ENCODE data around the gene CRYAB. TPM values are rescaled to one million over a fixed set of nuclear protein-coding genes. Genes with fewer than 3 reads are reported as not detected.
A peak's percentile ranks its signal among the peaks of the same experiment; 100 is the strongest.

CRYAB gene, protein sequence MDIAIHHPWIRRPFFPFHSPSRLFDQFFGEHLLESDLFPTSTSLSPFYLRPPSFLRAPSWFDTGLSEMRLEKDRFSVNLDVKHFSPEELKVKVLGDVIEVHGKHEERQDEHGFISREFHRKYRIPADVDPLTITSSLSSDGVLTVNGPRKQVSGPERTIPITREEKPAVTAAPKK
- 43.2 TPM for total RNA-seq

DNA sequence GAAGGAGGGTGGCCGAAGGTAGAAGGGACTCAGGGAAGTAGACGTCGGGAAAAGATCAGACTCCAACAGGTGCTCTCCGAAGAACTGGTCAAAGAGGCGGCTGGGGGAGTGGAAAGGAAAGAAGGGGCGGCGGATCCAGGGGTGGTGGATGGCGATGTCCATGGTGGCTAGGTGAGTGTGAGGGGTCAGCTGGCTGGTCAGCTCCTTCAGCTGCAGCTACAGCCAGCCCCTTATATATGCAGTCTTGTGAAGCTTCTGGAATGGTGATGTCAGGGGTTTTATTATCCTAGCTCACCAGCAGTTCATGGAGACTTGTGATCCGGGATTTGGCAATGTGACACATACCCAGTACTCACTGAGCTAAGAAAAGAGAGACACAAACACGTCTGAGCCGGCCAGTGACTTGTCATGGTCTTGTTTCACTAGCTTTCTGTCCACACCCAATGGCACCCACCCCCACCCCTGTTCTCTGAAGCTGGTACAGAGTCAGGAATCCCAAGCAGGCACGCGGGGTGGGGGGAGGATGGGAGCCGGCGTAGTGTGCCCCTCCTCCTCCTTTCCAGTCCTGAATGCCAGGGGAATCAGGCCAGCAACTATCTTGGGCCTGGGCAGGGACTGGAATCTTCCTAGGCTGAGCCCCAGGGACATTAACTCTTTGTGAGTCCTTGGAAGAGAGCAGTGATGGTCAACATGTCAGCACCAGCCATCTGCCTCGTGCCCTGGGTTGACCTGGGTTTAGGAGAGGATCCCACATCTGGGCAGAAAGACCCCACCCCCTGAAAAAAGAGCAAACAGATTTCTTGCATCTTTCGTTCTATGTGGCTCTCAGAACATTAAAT, at the start of gene CRYAB:
Gene CRYAB (minus strand): TSS at position 208 of the 839 bp plus-strand sequence. CDS start 46 bp downstream, at position 162.
- peak; percentile 76 for DNase-seq

DNA sequence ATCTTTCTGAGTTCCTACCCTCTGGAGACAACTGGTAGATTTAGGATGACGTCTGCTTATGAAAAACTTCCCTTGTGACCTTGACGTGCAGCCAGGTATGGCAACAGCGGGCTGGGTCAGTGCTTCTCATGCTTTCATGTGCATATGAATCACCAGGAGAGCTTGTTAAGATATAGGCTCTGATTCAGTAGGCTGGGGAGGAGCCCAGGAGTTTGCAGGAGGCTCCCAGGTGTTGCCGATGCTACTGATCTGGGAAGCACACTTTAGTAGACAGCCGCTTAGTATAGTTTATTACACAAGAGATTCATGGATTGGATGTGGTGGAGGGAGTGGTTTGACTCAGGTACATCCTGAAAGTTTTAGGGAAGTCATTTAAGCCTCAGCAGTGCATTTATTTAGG, 49.3 kb upstream of the CRYAB start:
- DNase-seq: no peak

DNA sequence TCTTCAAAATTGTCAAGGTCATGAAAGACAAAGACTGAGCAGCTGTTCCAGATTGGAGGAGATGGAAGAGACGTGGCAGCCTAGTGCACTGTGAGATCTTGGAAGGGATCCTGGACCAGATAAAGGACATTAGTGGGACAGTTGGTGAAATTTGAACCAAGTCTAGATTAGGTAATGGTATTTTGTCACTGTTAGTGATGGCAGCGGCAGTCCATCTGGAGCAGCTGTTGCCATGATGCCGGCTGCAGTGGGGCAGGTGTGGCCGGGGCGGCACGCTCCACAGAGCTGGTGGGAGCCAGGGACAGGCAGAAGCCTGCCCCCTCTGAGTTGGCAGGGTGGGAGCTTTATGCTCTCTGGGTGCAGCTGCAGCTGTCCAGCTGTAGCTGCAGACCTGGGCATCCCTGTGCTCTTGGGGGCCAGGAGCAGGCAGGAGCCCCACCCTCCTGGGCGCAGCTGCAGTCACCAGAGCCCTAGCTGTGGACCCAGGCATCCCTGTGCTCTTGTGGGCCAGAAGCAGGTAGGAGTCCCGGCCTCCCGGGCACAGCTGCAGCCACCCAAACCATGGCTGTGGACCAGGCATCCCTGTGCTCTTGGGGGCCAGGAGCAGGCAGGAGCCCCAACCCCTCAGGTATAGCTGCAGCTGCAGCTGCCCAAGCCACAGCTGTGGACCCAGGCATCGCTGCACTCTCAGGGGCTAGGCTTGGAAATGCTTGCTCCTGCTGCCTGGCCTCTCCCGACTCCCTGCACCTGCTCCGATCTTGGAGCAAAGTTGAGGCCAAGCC, 46.3 kb upstream of the CRYAB start:
- DNase-seq: no peak

DNA sequence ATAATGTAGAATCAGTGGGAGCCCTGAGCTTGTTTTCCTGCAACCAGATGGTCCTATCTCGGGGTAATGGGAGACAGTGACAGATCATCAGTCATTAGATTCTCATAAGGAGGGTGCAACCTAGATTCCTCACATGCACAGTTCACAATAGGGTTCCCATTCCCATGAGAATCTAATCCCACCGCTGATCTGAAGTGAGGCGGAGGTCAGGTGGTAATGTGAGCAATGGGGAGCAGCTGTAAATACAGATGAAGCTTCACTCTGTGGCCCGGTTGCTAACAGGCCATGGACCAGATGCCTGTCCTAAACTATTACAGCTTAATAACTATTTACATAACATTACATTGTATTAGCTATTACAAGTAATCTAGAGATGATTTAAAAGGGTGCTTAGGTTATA, 42.6 kb upstream of the CRYAB start:
- DNase-seq: no peak

DNA sequence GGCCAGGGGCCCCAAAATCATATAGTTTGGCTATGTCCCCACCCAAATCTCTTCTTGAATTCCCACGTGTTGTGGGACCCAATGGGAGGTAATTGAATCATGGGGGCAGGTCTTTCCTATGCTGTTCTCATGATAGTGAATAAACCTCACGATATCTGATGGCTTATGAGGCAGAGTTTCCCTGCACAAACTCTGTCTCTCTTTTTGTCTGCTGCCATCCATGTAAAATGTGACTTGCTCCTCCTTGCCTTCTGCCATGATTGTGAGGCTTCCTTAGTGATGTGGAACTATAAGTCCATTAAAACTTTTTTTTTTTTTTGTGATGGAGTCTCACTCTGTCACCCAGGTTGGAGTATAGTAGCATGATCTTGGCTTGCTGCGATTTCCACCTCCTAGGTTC, 40.0 kb upstream of the CRYAB start:
- DNase-seq: no peak

DNA sequence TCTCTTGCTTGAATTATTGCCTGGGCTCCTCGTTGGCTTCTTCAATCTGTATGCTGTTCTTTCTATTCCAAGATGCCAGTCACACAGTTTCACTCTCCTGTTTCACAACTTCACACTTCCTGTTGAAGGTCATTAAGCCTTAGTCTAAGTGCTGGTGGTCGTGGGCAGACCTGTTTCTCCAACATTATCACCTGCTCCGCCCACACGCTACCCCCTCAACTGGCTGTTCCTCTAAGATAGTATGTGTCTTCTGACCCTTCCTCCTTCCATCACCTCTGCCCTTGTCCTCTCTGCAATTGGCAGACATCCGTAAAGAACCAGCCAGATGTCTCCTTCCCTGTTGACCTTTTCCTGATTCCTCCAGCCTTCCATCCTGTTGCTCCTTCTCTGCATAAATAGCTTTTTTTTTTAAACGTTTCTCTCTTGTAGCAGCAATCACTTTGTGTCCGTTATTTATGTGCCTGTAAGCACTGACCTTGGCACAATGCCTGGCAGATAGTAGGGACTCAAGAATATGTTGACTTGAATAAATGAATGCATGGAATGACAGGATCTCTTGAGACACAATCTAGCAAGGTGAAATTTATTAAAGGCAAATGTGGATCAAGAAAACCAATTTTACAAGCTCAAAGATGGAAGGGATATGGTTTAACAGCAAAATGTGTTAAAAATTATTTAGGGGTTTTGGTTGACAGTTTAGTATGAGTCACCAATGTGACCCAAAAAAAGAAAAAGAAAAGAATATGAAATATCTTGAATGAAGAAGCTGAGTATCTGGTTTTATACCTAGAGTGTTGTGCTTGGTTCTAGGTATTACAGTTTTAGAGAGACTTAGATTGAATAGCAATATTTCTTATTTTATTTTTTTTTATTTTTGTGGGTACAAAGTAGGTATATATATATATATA, 38.2 kb upstream of the CRYAB start:
- no peak for DNase-seq

DNA sequence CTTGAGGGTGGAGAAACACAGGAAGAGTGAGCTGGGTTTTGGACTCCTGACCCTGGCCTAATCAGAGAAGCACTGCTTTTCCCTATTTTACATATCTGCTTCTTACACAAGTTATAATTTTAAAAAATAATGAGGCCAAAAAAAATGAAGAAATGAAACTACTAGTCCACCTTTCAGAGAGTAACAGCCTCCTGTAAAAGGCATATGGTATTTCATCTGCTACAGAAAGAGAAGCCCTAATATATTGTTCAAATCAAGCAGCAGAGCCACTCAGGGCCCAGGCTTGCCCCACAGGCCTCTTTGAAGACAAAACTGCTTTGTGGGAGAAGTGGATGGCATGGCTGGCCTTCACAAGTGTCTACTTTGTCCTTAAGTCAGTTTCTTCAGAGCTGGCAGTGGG, 35.6 kb upstream of the CRYAB start:
- DNase-seq: no peak

DNA sequence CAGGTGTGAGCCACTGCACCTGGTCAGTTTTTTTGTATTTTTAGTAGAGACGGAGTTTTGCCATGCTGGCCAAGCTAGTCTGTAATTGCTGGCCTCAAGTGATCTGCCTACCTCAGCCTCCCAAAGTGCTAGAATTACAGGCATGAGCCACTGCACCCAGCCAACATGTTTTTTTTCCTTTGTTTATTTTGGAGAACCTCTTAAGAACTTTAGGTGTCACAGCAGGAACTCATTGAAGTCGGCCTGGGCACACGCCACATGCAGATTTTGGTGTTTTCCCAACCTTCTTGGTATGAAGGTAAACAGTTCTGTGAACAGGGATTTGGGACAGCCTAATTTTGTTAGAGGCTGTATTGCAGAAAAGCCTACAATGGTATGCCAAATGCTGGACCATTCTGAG, 34.9 kb upstream of the CRYAB start:
- no peak for DNase-seq

DNA sequence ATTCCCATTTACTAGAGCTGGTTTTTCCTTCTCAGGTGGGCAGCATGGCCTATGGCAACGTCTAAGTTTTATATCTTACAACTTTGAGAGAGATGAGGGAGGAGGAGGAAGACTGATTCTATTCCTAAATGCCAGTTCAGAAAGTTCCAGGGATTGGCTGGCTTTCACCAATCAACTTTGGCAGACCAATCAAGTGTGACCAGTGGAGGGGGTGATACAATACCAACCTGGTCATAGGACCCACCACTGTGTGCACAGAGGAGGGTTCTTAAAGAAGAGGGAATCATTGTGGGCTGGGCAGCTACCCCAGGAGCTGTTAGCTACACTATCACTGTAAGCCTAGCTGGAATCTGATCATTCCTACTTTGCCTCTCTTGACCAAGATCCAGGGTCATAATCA, 33.6 kb upstream of the CRYAB start:
- no peak for DNase-seq

DNA sequence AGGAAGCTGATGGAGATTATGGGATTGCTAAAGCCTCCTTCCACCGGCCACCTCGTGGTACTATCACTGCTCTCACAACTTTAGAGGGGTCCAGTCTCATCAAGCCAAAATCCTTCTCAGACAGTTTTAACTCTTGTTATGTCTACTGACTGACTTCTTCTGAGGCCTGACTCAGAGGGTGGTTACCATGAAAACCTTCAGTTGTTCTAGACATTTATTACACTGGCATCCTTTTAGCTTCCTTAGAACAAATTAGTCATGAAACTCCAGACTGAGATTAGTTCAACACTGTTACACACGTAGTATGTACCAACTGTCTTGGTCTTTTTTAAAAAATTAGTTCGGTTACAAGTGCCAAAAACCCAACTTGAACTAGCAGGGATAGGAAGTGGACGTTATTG, 33.1 kb upstream of the CRYAB start:
- no peak for DNase-seq

DNA sequence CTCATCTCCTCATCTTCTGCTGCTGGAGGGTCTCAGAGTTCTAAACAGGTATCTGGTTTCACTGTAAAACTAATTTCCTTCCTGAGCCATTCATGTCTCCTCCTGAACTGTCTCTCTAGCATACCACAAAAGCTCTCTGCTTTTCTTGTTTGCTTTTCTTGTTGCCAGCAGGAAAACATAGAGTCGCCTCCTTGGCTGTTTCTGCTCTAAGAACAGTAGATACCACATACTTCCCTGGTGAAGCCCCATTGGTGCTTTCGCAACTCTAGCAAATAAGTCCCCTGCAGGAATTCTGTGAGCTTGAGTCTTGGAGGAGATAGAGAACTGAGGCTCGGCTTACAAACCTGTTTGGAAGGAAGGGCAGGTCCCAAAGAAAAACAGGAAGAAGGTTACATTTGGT, 32.6 kb upstream of the CRYAB start:
- DNase-seq: no peak

DNA sequence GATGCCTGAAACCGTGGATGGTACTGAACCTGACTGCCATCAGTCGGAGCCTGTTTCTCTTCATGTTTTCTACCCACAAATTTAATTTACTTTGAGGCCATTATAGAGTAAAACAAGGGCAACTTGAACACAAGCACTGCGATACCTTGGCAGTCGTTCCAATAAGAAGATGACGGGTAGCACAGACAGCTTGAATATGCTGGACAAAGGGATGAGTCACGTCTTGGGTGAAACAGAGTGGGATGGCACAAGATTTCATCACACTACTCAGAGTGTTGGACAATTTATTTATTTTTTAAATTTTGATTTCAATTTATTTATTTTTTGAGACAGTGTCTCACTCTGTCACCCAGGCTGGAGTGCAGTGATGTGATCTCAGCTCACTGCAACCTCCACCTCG, 31.3 kb upstream of the CRYAB start:
- DNase-seq: no peak

DNA sequence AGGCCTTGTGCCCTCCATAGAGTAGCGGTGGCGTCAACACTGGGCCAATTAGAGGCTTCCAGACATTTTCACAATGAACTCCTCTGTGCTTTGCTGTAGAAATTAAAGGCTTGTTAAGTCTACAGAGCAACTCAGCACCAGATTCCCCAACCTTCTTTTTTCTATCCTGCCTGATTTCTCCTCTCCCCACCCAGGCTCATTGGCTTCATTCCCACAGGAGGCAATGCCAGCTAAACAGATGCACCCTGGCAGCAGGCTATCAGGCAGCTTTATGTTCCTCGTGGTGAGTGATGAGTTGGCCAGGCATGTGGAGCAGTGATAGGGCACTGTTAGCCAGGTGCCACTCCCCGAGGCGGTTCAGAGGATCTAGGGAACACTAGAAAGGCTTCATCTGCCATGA, 30.4 kb upstream of the CRYAB start:
- DNase-seq: no peak

DNA sequence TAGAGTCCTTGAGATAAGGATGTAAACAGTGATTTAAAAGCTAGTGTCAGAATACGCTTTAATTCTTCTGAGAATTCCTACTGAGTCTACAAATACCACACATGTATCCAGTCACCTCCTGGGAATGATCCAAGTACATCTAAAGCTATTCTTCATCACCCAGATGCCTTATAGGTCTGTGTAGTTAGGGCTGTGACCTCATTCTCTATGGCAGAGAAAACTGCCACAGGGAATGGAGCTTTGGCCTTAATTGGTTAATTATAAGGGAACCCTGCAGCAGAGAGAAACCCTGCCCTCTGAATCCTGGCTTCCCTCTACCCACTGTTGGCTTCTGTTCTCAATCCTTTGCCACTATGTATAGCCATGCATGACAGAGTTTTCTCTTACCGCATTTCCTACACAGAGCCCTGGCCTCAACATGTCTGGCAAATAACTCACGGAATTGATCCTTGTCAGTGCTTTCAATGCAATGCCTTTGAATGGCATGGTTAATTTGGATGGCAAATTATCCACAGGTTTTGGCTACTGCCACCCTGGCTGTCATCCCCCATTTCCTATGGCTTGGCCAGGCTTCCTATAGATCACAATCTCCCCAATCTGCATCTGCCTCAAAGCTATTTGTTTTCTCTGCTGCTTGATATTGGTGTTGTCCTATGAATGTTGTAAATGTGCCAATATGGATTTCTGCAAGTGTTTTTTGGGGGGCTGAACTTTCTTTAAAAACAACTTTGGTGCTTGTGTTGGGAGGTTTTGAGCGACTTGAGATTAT, 28.4 kb upstream of the CRYAB start:
- no peak for DNase-seq

DNA sequence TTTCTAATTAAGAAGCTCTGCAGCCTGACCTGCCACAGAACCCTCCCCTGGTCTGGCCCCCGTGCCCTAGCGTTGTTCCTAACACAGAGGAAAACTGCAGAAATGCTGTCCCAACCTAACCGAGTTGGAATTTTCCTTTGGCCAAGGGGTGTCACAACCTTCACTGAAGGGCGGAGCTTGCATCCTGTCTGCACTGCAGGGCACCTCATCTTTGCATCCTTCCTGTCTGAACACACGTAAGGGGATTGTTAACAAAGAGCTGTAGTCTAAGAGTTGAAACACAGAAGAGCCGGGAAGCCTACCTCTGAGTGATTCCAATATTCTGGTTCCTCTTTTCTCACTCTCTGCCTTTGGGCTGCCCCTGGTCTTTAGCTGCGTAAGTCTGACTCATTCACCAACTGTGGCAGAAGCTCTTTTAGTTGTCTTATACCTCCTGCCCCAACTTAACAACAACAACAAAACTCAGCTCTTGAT, 27.2 kb upstream of the CRYAB start:
- peak; percentile 36 for DNase-seq

DNA sequence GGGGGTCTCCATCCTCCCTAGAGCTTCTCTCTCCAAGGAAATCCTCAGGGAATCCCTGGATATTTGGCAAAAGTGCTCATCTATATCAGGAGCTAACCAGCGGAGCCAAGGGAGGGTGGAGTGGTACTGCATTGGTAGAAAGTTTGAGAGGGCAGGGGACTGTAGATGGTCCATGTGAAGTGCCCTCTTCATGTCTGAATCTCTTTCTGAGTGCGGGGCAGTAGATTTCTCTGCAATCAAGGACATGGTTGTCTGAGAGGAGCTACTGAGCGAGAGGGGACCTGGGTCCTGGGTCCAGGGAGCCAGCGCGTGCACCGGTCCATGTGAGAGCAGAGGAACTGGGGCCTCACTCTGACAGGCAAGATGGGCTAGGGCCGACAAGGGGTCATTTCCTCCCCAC, 26.3 kb upstream of the CRYAB start:
- DNase-seq: peak; percentile 9

DNA sequence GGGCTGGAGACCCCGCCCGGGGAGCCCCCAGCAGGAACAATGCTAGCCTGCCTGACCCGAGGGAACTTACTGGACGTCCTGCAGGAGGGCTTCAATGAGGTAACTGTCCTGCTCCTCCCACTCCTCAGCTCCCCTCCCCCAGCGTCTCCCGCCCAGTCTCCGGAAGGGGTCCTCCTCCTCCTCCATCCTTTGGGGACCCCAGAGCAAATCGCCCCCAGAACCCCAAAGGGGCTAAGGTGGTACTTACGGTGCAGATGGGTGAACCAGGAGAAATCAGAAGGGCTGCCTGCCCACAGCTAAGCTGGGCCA, 25.8 kb upstream of the CRYAB start:
- DNase-seq: no peak

DNA sequence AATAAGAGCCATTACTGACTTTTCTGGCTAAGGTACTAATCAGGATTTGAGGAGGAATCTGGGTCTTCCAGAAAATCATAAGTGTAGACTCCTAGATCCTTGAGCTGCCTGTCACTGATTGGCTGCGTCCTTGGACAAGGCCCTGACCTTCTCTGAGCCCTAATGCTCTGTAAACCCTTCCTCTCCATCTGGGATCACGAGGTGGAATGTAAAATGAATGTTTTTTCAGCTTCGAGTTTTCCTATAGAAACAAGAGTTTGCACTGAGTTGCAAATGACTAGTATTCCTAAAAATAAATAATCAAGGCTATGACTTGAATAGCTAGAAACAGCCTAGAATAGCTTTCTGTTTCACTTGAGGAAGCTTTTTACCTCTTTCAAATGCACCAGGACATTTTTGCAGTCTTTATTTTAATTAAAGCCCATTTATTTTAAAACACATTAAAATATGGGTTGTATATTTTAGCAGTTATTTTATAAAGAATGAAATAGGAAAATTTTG, 24.5 kb upstream of the CRYAB start:
- no peak for DNase-seq

DNA sequence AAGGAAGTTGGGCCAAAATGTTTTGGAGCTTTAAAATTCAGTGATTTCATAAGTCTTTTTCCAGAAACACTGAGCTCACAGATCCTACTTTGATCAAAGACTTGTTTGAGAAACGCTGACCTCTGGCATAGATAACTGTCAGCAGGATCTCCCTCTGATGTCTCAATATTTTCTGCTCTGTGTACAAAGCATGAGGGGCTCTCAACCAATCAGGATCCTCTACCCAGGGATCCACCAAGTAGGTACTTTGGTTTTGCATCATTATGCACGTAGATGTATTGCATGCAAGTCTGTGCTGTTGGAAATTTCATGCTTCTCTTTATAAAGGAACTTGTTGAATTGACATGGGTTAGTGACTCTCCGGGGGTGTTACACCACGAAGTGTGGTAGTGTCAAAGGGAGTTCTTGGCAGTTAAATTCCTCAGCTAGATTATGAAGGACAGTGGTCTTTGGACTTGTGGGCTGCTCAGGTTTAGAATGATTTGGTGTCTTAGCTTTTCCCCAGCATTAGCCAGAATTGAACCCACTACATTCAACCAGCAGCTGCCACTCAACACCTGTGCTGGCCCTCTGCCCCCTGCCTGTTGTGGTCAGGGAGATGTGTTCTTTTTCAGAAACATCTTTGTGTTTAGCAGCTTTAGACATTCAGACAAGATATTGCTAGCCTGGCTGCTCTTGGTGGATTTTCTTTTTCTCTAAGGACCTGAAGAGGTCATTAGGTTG, 23.9 kb upstream of the CRYAB start:
- DNase-seq: peak; percentile 48

DNA sequence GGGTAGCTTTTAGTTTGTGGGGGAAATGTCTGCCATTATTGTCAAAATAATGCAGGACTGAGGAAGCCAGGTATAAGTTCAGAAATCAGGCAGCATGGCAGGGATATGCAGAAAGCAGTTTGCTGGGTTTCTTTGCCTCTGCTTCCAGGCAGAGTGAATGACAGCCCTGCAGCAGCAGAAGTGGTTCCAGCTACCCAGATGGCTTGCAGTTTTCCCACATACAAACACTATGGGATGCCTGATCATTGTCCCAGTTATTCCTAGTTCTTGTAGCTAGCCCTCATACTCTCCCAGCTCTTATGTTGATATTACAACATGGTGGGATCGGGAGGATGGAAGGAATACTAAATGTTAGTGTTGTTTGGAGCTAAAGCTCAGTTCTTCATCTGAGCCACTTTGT, 22.7 kb upstream of the CRYAB start:
- no peak for DNase-seq

DNA sequence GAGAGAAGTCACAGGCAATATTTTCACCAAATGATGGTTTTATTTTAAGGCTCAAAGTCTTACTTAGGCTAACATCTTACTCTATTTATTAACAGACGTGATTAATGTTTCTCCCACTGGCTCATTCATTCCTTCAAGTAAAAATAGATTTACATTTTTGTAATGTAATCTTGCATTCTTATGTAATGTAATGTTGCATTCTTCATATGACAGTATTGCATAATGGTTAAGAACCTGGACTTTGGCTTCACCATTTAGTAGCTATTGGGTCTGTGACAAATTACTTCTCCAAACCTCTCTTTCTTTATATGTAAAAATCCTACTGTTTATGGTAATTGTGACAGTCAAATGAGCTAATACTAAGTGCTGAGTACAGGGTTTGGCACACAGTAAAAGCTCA, 22.3 kb upstream of the CRYAB start:
- peak; percentile 24 for DNase-seq

All from skin of body (tissue), 2 donors.